Neuronal stem cell (in vitro differentiated cells): Measurements from ENCODE around the gene ARHGAP42.

Experiments
- DNase-seq: peaks from one replicate; pipeline ENCODE4 v3.0.0-alpha.2; 2013; ENCODE audit warnings: low spot score
- H2AFZ ChIP-seq: one replicate; pipeline ENCODE4 v1.6.1; 2013; ENCODE audit warnings: mild to moderate bottlenecking, low read length, inconsistent platforms
- H2AK5ac ChIP-seq: 2 replicates; pipeline ENCODE4 v1.6.1; 2013; ENCODE audit warnings: low read depth, mild to moderate bottlenecking, inconsistent platforms, low read length, moderate library complexity, mixed read lengths
- H2BK120ac ChIP-seq: 2 replicates; pipeline ENCODE4 v1.6.1; 2013; ENCODE audit warnings: low read depth, mild to moderate bottlenecking, inconsistent platforms, low read length, moderate library complexity, mixed read lengths
- H2BK12ac ChIP-seq: one replicate; pipeline ENCODE4 v1.6.1; 2013; ENCODE audit warnings: low read length, inconsistent platforms
- H2BK15ac ChIP-seq: 2 replicates; pipeline ENCODE4 v1.6.1; 2013; ENCODE audit warnings: mild to moderate bottlenecking, low read length, inconsistent platforms, mixed read lengths
- H2BK5ac ChIP-seq: one replicate; pipeline ENCODE4 v1.6.1; 2013; ENCODE audit warnings: inconsistent platforms, mild to moderate bottlenecking, low read length, moderate library complexity
- H3K14ac ChIP-seq: one replicate; pipeline ENCODE4 v1.6.1; 2013; ENCODE audit warnings: low read length, inconsistent platforms
- H3K18ac ChIP-seq: 2 replicates; pipeline ENCODE4 v1.6.1; 2013; ENCODE audit warnings: low read length, inconsistent platforms
- H3K23ac ChIP-seq: 2 replicates; pipeline ENCODE4 v1.6.1; 2013; ENCODE audit warnings: low read depth, mild to moderate bottlenecking, mixed read lengths, low read length, inconsistent platforms; ENCODE audit not compliant: poor library complexity
- H3K27ac ChIP-seq: replicated peaks from 3 replicates; pipeline ENCODE4 v1.5.1; 2013; ENCODE audit warnings: low read length, inconsistent platforms
- H3K27me3 ChIP-seq, 3 experiments: 2 replicates each; pipeline ENCODE4 v1.6.1; 2013; ENCODE audit warnings: low read length in 3 of 3, mild to moderate bottlenecking in 2 of 3, inconsistent platforms in 1 of 3, low read depth in 1 of 3, mixed read lengths in 1 of 3, moderate library complexity in 1 of 3; ENCODE audit not compliant: control insufficient read depth in 3 of 3, insufficient read depth in 3 of 3
- H3K36me3 ChIP-seq, 2 donors: replicated peaks in 1 of 2; 2 replicates each; pipeline ENCODE4 v1.6.1; 2013; ENCODE audit warnings: low read length in 2 of 2; ENCODE audit not compliant: control insufficient read depth in 2 of 2, insufficient read depth in 2 of 2
- H3K4ac ChIP-seq: 2 replicates; pipeline ENCODE4 v1.6.1; 2013; ENCODE audit warnings: inconsistent platforms, mild to moderate bottlenecking, low read length, moderate library complexity
- H3K4me1 ChIP-seq, 2 donors: 1 replicate in 1 of 2; 2 replicates in 1 of 2; pipeline ENCODE4 v1.6.1; 2013; ENCODE audit warnings: low read length in 2 of 2, low read depth in 1 of 2; ENCODE audit not compliant: control insufficient read depth in 2 of 2, insufficient read depth in 1 of 2
- H3K4me2 ChIP-seq: one replicate; pipeline ENCODE4 v1.6.1; 2013; ENCODE audit warnings: mild to moderate bottlenecking, low read length, inconsistent platforms; ENCODE audit not compliant: insufficient read depth, poor library complexity, severe bottlenecking
- H3K4me3 ChIP-seq, 2 donors: 2 replicates each; pipeline ENCODE4 v1.5.1; 2013; ENCODE audit warnings: low read length in 2 of 2, mild to moderate bottlenecking in 2 of 2, inconsistent platforms in 1 of 2, moderate library complexity in 1 of 2
- H3K79me1 ChIP-seq: one replicate; pipeline ENCODE4 v1.6.1; 2013; ENCODE audit warnings: low read depth, mild to moderate bottlenecking, inconsistent platforms, low read length, moderate library complexity
- H3K9ac ChIP-seq: one replicate; pipeline ENCODE4 v1.6.1; 2013; ENCODE audit warnings: mild to moderate bottlenecking, low read depth, low read length, inconsistent platforms; ENCODE audit not compliant: poor library complexity
- H3K9me3 ChIP-seq, 2 donors: replicated peaks in 1 of 2; 2 replicates each; pipeline versions ENCODE3 to v1.6.1; 2013; ENCODE audit warnings: low read length in 2 of 2, mild to moderate bottlenecking in 2 of 2, inconsistent platforms in 1 of 2, low read depth in 1 of 2, mixed read lengths in 1 of 2, moderate library complexity in 1 of 2; ENCODE audit not compliant: control insufficient read depth in 2 of 2, insufficient read depth in 1 of 2
- H4K8ac ChIP-seq: one replicate; pipeline ENCODE4 v1.6.1; 2013; ENCODE audit warnings: low read depth, mild to moderate bottlenecking, inconsistent platforms, low read length, moderate library complexity
- H4K91ac ChIP-seq: one replicate; pipeline ENCODE4 v1.6.1; 2013; ENCODE audit warnings: low read length, low read depth, mild to moderate bottlenecking, inconsistent platforms; ENCODE audit not compliant: poor library complexity
- WGBS, 2 donors: extraction: QIAGEN DNeasy Blood & Tissue Kit; methylation state at CpG; one replicate each; pipeline ENCODE4 v1.1.7; 2013; ENCODE audit warnings: missing lambda C conversion rate in 2 of 2, mixed read lengths in 1 of 2; ENCODE audit not compliant: insufficient read length in 2 of 2, insufficient replicate concordance in 1 of 2; ENCODE audit errors: extremely low coverage in 2 of 2; 5-methylcytosine and 5-hydroxymethylcytosine counted together

Gene ARHGAP42

GRCh38 chr11:101003468-101003867 lies 316.4 kb downstream of the ARHGAP42 start:
- Histone ChIP-seq H3K4me3 (no peak overlapping the region), H3K4ac (no peak overlapping the region), H3K27me3 (no peaks in the 10 kb centered on the region), H2AFZ (no peak overlapping the region), H2AK5ac (no peak overlapping the region), H4K8ac (no peak overlapping the region), H3K27ac (no peak overlapping the region), H2BK5ac (no peak overlapping the region), H3K9ac (no peak overlapping the region), H3K79me1 (no peaks in the 10 kb centered on the region), H3K4me2 (no peak overlapping the region), H2BK15ac (no peak overlapping the region), H3K4me1 (peaks cover 0 to 5% of the 10 kb centered on the region in 2 donors), H3K23ac (no peak overlapping the region), H4K91ac (no peak overlapping the region), H3K9me3 (no peaks in the 10 kb centered on the region), H3K18ac (no peak overlapping the region), H3K14ac (no peak overlapping the region), H2BK120ac (no peak overlapping the region), H2BK12ac (no peak overlapping the region), H3K36me3 (no peaks in the 10 kb centered on the region)
- WGBS, 2 donors, result no CpG with 5 or more reads among the region's 4 CpGs
- DNase-seq, result no peak

GRCh38 chr11:101008961-101009689 lies 322.0 kb downstream of the ARHGAP42 start:
- Histone ChIP-seq H3K4me2 (no peak overlapping the region), H2AK5ac (no peak overlapping the region), H2BK15ac (no peak overlapping the region), H3K14ac (no peak overlapping the region), H3K27ac (no peak overlapping the region), H3K36me3 (no peaks in the 10 kb centered on the region), H2BK5ac (no peak overlapping the region), H2BK120ac (no peak overlapping the region), H3K4me1 (peaks cover 0 to 2% of the 10 kb centered on the region in 2 donors), H3K27me3 (peaks cover 0 to 5% (median 0%) of the 10 kb centered on the region in 3 experiments), H3K4ac (no peak overlapping the region), H3K79me1 (no peaks in the 10 kb centered on the region), H3K9ac (no peak overlapping the region), H3K18ac (no peak overlapping the region), H3K23ac (no peak overlapping the region), H3K9me3 (no peaks in the 10 kb centered on the region), H2AFZ (no peak overlapping the region), H4K91ac (no peak overlapping the region), H4K8ac (no peak overlapping the region), H3K4me3 (no peak overlapping the region), H2BK12ac (no peak overlapping the region)
- no peak for DNase-seq
- WGBS, 2 donors, result no CpG with 5 or more reads among the region's 1 CpG

- Histone ChIP-seq H3K9ac (no peak overlapping the region), H3K14ac (no peak overlapping the region), H2BK120ac (no peak overlapping the region), H2BK5ac (no peak overlapping the region), H3K9me3 (no peaks in the 10 kb centered on the region), H3K27ac (no peak overlapping the region), H3K27me3 (peaks cover 0 to 5% (median 0%) of the 10 kb centered on the region in 3 experiments), H4K8ac (no peak overlapping the region), H3K36me3 (no peaks in the 10 kb centered on the region), H3K4ac (no peak overlapping the region), H3K4me1 (peaks cover 0 to 2% of the 10 kb centered on the region in 2 donors), H2AK5ac (no peak overlapping the region), H3K4me2 (no peak overlapping the region), H3K23ac (no peak overlapping the region), H2AFZ (no peak overlapping the region), H3K18ac (no peak overlapping the region), H3K4me3 (no peak overlapping the region), H3K79me1 (no peaks in the 10 kb centered on the region), H2BK15ac (no peak overlapping the region), H4K91ac (no peak overlapping the region), H2BK12ac (no peak overlapping the region)
- no peak for DNase-seq
- no CpG with 5 or more reads among the region's 2 CpGs for WGBS, 2 donors
These were observed 322.6 kb downstream of the ARHGAP42 start for GRCh38 chr11:101009690-101010055.

GRCh38 chr11:101010899-101011298 lies 323.8 kb downstream of the ARHGAP42 start:
- no peak overlapping the region for H4K91ac ChIP-seq
- no peak overlapping the region for H2BK15ac ChIP-seq
- H3K18ac ChIP-seq, result no peak overlapping the region
- H3K4me1 ChIP-seq, result peaks cover 2 to 3% of the 10 kb centered on the region in 2 donors
- no peak overlapping the region for H2BK12ac ChIP-seq
- H3K9me3 ChIP-seq, result no peaks in the 10 kb centered on the region
- H3K9ac ChIP-seq, result no peak overlapping the region
- no peak overlapping the region for H3K4me3 ChIP-seq
- H3K4ac ChIP-seq, result no peak overlapping the region
- peaks cover 0 to 5% (median 0%) of the 10 kb centered on the region in 3 experiments for H3K27me3 ChIP-seq
- no peak overlapping the region for H3K4me2 ChIP-seq
- no peak overlapping the region for H2AK5ac ChIP-seq
- H2AFZ ChIP-seq, result no peak overlapping the region
- no CpG with 5 or more reads among the region's 5 CpGs for WGBS, 2 donors
- DNase-seq, result no peak
- H3K36me3 ChIP-seq, result no peaks in the 10 kb centered on the region
- no peaks in the 10 kb centered on the region for H3K79me1 ChIP-seq
- no peak overlapping the region for H4K8ac ChIP-seq
- H2BK120ac ChIP-seq, result no peak overlapping the region
- H3K27ac ChIP-seq, result no peak overlapping the region
- H3K14ac ChIP-seq, result no peak overlapping the region
- no peak overlapping the region for H2BK5ac ChIP-seq
- H3K23ac ChIP-seq, result no peak overlapping the region
